Neural progenitor cell (in vitro differentiated cells): Measurements from ENCODE around the gene C9orf50.

Source experiments
- CTCF ChIP-seq: fragments of 200-600 bp; sonication (generic); IDR thresholded peaks from 2 replicates; pipeline ENCODE4 v1.5.1; 2017; ENCODE audit warnings: antibody characterized with exemption, mild to moderate bottlenecking
- EZH2 ChIP-seq: fragments of 200-600 bp; sonication (generic); IDR thresholded peaks from 2 replicates; pipeline ENCODE4 v1.6.1; 2017; ENCODE audit warnings: antibody characterized with exemption, mild to moderate bottlenecking, moderate library complexity

- no peak for TF ChIP-seq CTCF
- TF ChIP-seq EZH2: no peak
These were observed 24.2 kb downstream of the C9orf50 start for GRCh38 chr9:129596541-129597331.
